CD4-positive, alpha-beta T cell treated with Interleukin-17A for 4 hours (primary cell): Measurements from ENCODE around the gene KCNQ2.
"Not testable (repeated sequence)": the region's sequence is repeated elsewhere in the genome, so short reads cannot be mapped to it uniquely, and the experiment has no call there.

ENCODE experiments used
- DNase-seq: peaks from one replicate; pipeline ENCODE4 v3.0.0-alpha.2; 2020; ENCODE audit warnings: mixed read lengths

Gene KCNQ2

GRCh38 chr20:63488315-63489251, 16.1 kb upstream of the KCNQ2 start:
- no peak for DNase-seq

- no peak for DNase-seq
Measured at GRCh38 chr20:63487781-63488241, 15.4 kb upstream of the KCNQ2 start.

- no peak for DNase-seq
Measured at GRCh38 chr20:63487116-63487764, 14.8 kb upstream of the KCNQ2 start.

GRCh38 chr20:63486300-63486855, 13.9 kb upstream of the KCNQ2 start:
- DNase-seq: no peak

- no peak for DNase-seq
Measured at GRCh38 chr20:63484651-63485403, 12.4 kb upstream of the KCNQ2 start.

GRCh38 chr20:63484236-63484635, 11.8 kb upstream of the KCNQ2 start:
- no peak for DNase-seq

- no peak for DNase-seq
Measured at GRCh38 chr20:63483834-63484233, 11.4 kb upstream of the KCNQ2 start.

- DNase-seq: no peak
Measured at GRCh38 chr20:63482021-63482587, 9.6 kb upstream of the KCNQ2 start.

- no peak for DNase-seq
Measured at GRCh38 chr20:63481503-63481902, 9.0 kb upstream of the KCNQ2 start.

- DNase-seq: not testable (repeated sequence)
Measured at GRCh38 chr20:63479695-63480419, 7.4 kb upstream of the KCNQ2 start.

- DNase-seq: no peak
Measured at GRCh38 chr20:63478346-63479302, 6.2 kb upstream of the KCNQ2 start.

GRCh38 chr20:63477944-63478343, 5.5 kb upstream of the KCNQ2 start:
- DNase-seq: no peak

GRCh38 chr20:63477061-63477616, 4.7 kb upstream of the KCNQ2 start:
- DNase-seq: no peak

GRCh38 chr20:63475209-63475608, 2.8 kb upstream of the KCNQ2 start:
- no peak for DNase-seq

GRCh38 chr20:63473555-63474449, 1.3 kb upstream of the KCNQ2 start:
- DNase-seq: no peak

GRCh38 chr20:63472862-63473390, 471 bp upstream of the KCNQ2 start:
- no peak for DNase-seq

- DNase-seq: no peak
Measured at GRCh38 chr20:63471717-63471980, 806 bp downstream of the KCNQ2 start.

GRCh38 chr20:63471002-63471716, 1.3 kb downstream of the KCNQ2 start:
- DNase-seq: no peak

GRCh38 chr20:63470410-63470809, 2.0 kb downstream of the KCNQ2 start:
- DNase-seq: no peak
